Loucy (cell line): ENCODE data around the gene FBXO47.
A peak's percentile ranks its signal among the peaks of the same experiment; 100 is the strongest.

Source experiments
- H2AFZ ChIP-seq: fragments of 200-600 bp; sonication (generic); 2 replicates; pipeline ENCODE4 v1.6.0; 2016; ENCODE audit warnings: antibody characterized with exemption, mild to moderate bottlenecking, low read length, moderate library complexity
- H3F3A ChIP-seq: fragments of 200-600 bp; 2 replicates; pipeline ENCODE4 v1.6.0; 2016; ENCODE audit warnings: antibody characterized with exemption, low read depth, mild to moderate bottlenecking
- H3K27me3 ChIP-seq: fragments of 200-600 bp; sonication (generic); 2 replicates; pipeline ENCODE4 v1.6.1; 2014; ENCODE audit warnings: low read length, mild to moderate bottlenecking; ENCODE audit not compliant: insufficient read depth, poor library complexity, severe bottlenecking
- H3K36me3 ChIP-seq: fragments of 200-600 bp; sonication (generic); 2 replicates; pipeline ENCODE4 v1.6.1; 2016; ENCODE audit warnings: low read length; ENCODE audit not compliant: insufficient read depth
- H3K4me1 ChIP-seq: fragments of 200-600 bp; sonication (generic); 2 replicates; pipeline ENCODE4 v1.5.1; 2014; ENCODE audit warnings: low read length, mild to moderate bottlenecking; ENCODE audit not compliant: insufficient read depth, poor library complexity, severe bottlenecking
- H3K4me2 ChIP-seq: fragments of 200-600 bp; sonication (generic); 2 replicates; pipeline ENCODE4 v1.6.0; 2014; ENCODE audit warnings: antibody characterized with exemption, low read length, low read depth, mild to moderate bottlenecking; ENCODE audit not compliant: poor library complexity, severe bottlenecking
- H3K4me3 ChIP-seq: fragments of 200-600 bp; sonication (generic); 2 replicates; pipeline ENCODE4 v1.5.1; 2014; ENCODE audit warnings: low read length, mild to moderate bottlenecking, mixed read lengths; ENCODE audit not compliant: poor library complexity, severe bottlenecking
- H3K79me2 ChIP-seq: fragments of 200-600 bp; sonication (generic); 2 replicates; pipeline ENCODE4 v1.6.1; 2014; ENCODE audit warnings: low read length; ENCODE audit not compliant: insufficient read depth
- H3K9ac ChIP-seq: fragments of 200-600 bp; sonication (generic); 2 replicates; pipeline ENCODE4 v1.6.0; 2014; ENCODE audit warnings: mild to moderate bottlenecking, low read depth, low read length, moderate library complexity; ENCODE audit not compliant: poor library complexity, severe bottlenecking
- H3K9me2 ChIP-seq: fragments of 200-600 bp; sonication (generic); replicated peaks from 2 replicates; pipeline ENCODE4 v1.6.1; 2016; ENCODE audit warnings: low read depth, low read length, mixed read lengths
- H3K9me3 ChIP-seq: fragments of 200-600 bp; sonication (generic); 2 replicates; pipeline ENCODE4 v1.6.1; 2014; ENCODE audit warnings: mild to moderate bottlenecking, antibody characterized with exemption, low read length, low read depth; ENCODE audit not compliant: insufficient read depth
- H4K20me1 ChIP-seq: fragments of 200-600 bp; sonication (generic); 2 replicates; pipeline ENCODE4 v1.6.0; 2014; ENCODE audit warnings: antibody characterized with exemption, low read length, mild to moderate bottlenecking; ENCODE audit not compliant: insufficient read depth, poor library complexity, severe bottlenecking
- EZH2phosphoT487 ChIP-seq: fragments of 200-600 bp; IDR thresholded peaks from 2 replicates; pipeline ENCODE4 v1.6.1; 2018; ENCODE audit warnings: antibody characterized with exemption, mild to moderate bottlenecking, moderate library complexity, borderline replicate concordance
- TF ChIP-seq, protein P1 (sequence below): fragments of 200-600 bp; sonication (generic); conservative IDR thresholded peaks from 2 replicates; pipeline ENCODE4 v1.5.1; 2014; ENCODE audit warnings: mild to moderate bottlenecking, antibody characterized with exemption, low read length

FBXO47 gene

DNA sequence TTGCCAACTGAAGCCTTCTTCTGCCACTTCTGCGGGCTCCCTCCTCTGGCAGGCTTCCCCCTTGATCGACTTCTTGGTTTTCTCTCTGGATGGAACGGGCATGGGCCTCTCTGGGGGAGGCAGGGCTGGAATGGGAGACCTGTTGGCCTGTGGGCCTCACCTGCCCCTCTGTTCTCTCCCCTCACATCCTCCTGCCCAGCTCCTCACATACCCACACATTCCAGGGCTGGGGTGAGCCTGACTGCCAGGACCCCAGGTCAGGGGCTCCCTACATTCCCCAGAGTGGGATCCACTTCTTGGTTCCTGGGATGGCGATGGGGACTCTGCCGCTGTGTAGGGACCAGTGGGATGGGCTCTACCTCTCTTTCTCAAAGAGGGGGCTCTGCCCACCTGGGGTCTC is 48.3 kb downstream of the FBXO47 start:
- peaks cover 71% of the 10 kb centered on the region; the same call in 1 of the 2 replicates for H3K36me3 ChIP-seq
- H3K4me1 ChIP-seq = peaks cover 6% of the 10 kb centered on the region
- no peaks in the 10 kb centered on the region for H3F3A ChIP-seq

DNA sequence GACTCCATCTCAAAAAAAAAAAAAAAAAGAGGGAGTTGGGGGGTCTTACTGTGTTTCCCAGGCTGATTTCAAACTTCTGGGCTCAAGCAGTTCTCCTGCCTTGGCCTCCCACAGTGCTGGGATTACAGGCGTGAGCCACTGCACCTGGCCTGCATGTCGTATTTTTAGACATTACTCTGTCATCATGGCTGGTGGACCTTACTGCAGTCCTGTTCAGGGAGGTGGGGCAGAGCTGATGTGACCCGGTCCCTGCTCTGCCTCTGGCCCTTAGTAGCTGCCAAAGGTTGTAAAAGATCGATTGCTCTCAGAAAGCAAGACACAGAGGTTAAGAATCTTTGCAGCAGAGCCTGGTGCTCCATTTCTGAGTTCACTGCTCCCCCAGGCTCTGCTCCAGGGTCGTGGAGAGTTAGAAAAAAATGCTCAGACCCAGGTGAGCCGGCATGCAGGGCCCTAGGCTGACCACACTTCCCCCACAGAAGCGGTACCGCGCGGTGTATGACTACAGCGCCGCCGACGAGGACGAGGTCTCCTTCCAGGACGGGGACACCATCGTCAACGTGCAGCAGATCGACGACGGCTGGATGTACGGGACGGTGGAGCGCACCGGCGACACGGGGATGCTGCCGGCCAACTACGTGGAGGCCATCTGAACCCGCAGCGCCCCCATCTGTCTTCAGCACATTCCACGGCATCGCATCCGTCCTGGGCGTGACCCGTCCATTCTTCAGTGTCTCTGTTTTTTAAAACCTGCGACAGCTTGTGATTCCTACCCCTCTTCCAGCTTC is 48.9 kb downstream of the FBXO47 start:
- Histone ChIP-seq H4K20me1 (no peaks in the 10 kb centered on the region), H3F3A (no peaks in the 10 kb centered on the region), H3K79me2 (no peaks in the 10 kb centered on the region), H3K4me1 (peaks cover 6% of the 10 kb centered on the region), H3K9ac (no peak overlapping the region), H2AFZ (no peak overlapping the region), H3K9me3 (no peaks in the 10 kb centered on the region), H3K27me3 (no peaks in the 10 kb centered on the region), H3K4me2 (no peak overlapping the region), H3K4me3 (no peak overlapping the region), H3K36me3 (peaks cover 75% of the 10 kb centered on the region; the same call in 1 of the 2 replicates), H3K9me2 (no peaks in the 10 kb centered on the region)
- no peak for TF ChIP-seq EZH2phosphoT487
- TF ChIP-seq, protein P1, sequence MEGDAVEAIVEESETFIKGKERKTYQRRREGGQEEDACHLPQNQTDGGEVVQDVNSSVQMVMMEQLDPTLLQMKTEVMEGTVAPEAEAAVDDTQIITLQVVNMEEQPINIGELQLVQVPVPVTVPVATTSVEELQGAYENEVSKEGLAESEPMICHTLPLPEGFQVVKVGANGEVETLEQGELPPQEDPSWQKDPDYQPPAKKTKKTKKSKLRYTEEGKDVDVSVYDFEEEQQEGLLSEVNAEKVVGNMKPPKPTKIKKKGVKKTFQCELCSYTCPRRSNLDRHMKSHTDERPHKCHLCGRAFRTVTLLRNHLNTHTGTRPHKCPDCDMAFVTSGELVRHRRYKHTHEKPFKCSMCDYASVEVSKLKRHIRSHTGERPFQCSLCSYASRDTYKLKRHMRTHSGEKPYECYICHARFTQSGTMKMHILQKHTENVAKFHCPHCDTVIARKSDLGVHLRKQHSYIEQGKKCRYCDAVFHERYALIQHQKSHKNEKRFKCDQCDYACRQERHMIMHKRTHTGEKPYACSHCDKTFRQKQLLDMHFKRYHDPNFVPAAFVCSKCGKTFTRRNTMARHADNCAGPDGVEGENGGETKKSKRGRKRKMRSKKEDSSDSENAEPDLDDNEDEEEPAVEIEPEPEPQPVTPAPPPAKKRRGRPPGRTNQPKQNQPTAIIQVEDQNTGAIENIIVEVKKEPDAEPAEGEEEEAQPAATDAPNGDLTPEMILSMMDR = peak; percentile 33

More for the DNA sequence above, 48.3 kb downstream of the FBXO47 start:
- Histone ChIP-seq H3K9me2 (no peaks in the 10 kb centered on the region), H3K79me2 (no peaks in the 10 kb centered on the region), H3K9me3 (no peaks in the 10 kb centered on the region), H3K27me3 (no peaks in the 10 kb centered on the region), H3K4me3 (no peak overlapping the region), H3K4me2 (no peak overlapping the region), H3K9ac (no peak overlapping the region), H4K20me1 (no peaks in the 10 kb centered on the region), H2AFZ (no peak overlapping the region)
- TF ChIP-seq, protein P1 = no peak
- no peak for TF ChIP-seq EZH2phosphoT487

DNA sequence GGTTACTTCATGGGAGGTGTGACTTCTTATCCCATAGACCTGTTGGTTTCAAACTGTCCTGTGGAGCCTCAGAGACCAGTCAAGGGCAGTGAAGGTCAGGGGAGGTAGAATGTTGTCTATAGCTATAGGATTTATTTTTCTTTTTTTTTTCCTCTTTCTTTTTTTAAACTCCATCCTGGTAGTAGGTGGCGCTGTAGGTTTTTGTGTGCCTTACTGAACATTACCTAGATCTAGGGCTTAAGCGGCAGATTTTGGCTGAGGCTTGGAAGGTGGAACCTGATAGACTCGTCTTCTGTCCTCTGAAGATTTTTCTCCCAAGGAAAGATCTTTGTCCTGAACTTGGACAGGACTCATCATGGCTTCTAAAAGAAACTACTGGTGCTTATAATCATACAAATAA is 49.9 kb downstream of the FBXO47 start:
- Histone ChIP-seq H3K36me3 (peaks cover 86% of the 10 kb centered on the region; the same call in 1 of the 2 replicates), H3F3A (no peaks in the 10 kb centered on the region), H4K20me1 (no peaks in the 10 kb centered on the region), H3K9me3 (no peaks in the 10 kb centered on the region), H3K27me3 (no peaks in the 10 kb centered on the region), H2AFZ (no peak overlapping the region), H3K9me2 (no peaks in the 10 kb centered on the region), H3K79me2 (peaks cover 8% of the 10 kb centered on the region), H3K4me1 (peaks cover 6% of the 10 kb centered on the region), H3K4me3 (no peak overlapping the region), H3K9ac (no peak overlapping the region), H3K4me2 (no peak overlapping the region)
- TF ChIP-seq, protein P1 = peak; percentile 48
- no peak for TF ChIP-seq EZH2phosphoT487
